HEK293 (cell line): ENCODE measurements around the gene TACR2.

Experiments used
- CTCF ChIA-PET: fragments of 350-600 bp; formaldehyde crosslinking; extraction: SDS; loops from one replicate; lab custom pipeline; 2021; ENCODE audit warnings: antibody characterized with exemption; lab: Yijun Ruan, JAX
- POLR2A ChIA-PET: fragments of 300-600 bp; formaldehyde crosslinking; extraction: SDS; loops from one replicate; lab custom pipeline; 2020; ENCODE audit warnings: antibody characterized with exemption, inconsistent platforms; lab: Yijun Ruan, JAX
- H3K27ac ChIP-seq: fragments of 200-500 bp; sonication (Bioruptor generic); 2 replicates; pipeline ENCODE4 v1.5.1; 2014; ENCODE audit warnings: low read depth, low read length, control low read depth, inconsistent platforms; ENCODE audit errors: extremely low read depth
- H3K36me3 ChIP-seq, 2 experiments: fragments of 200-500 bp in 1 of 2; sonication (Bioruptor generic) in 1 of 2; 1 replicate in 1 of 2; 2 replicates in 1 of 2; pipeline ENCODE4 v1.5.1; 2014 to 2017; ENCODE audit warnings: inconsistent platforms in 2 of 2, low read length in 2 of 2; ENCODE audit not compliant: control insufficient read depth in 2 of 2, insufficient read depth in 1 of 2
- H3K4me1 ChIP-seq: fragments of 200-500 bp; sonication (Bioruptor generic); 2 replicates; pipeline ENCODE4 v1.5.1; 2014; ENCODE audit warnings: mild to moderate bottlenecking, low read length, inconsistent platforms; ENCODE audit not compliant: control insufficient read depth, insufficient read depth
- H3K4me3 ChIP-seq: 2 replicates; pipeline ENCODE4 v1.5.1; 2011; ENCODE audit warnings: low read depth, mild to moderate bottlenecking, control low read depth, low read length, moderate library complexity
- H3K9me3 ChIP-seq: fragments of 200-500 bp; sonication (Bioruptor generic); 2 replicates; pipeline ENCODE4 v1.5.1; 2014; ENCODE audit warnings: low read depth, low read length, inconsistent platforms; ENCODE audit not compliant: control insufficient read depth, insufficient read depth
- KLF10 ChIP-seq: fragments of 450-650 bp; IDR thresholded peaks from 2 replicates; pipeline ENCODE4 v1.5.1; 2018; ENCODE audit warnings: missing biosample characterization, mild to moderate bottlenecking, missing genetic modification characterization
- KLF8 ChIP-seq: fragments of 450-650 bp; formaldehyde crosslinking; IDR thresholded peaks from 2 replicates; pipeline ENCODE4 v1.5.1; 2016; ENCODE audit warnings: missing biosample characterization, missing genetic modification characterization
- OSR2 ChIP-seq: fragments of 450-650 bp; formaldehyde crosslinking; IDR thresholded peaks from 2 replicates; pipeline ENCODE4 v1.5.1; 2016; ENCODE audit warnings: missing biosample characterization, missing genetic modification characterization
- PATZ1 ChIP-seq: fragments of 450-650 bp; formaldehyde crosslinking; IDR thresholded peaks from 2 replicates; pipeline ENCODE4 v1.5.1; 2016; ENCODE audit warnings: missing biosample characterization, missing genetic modification characterization
- PRDM1 ChIP-seq: fragments of 450-650 bp; formaldehyde crosslinking; IDR thresholded peaks from 2 replicates; pipeline ENCODE4; 2016; ENCODE audit warnings: missing biosample characterization, missing genetic modification characterization
- RBAK ChIP-seq: fragments of 450-650 bp; formaldehyde crosslinking; IDR thresholded peaks from 2 replicates; pipeline ENCODE4 v1.5.1; 2016; ENCODE audit warnings: missing biosample characterization, missing genetic modification characterization
- SP7 ChIP-seq: fragments of 450-650 bp; formaldehyde crosslinking; IDR thresholded peaks from 2 replicates; pipeline ENCODE4 v1.5.1; 2016; ENCODE audit warnings: missing biosample characterization, missing genetic modification characterization
- ZBTB20 ChIP-seq: fragments of 450-650 bp; formaldehyde crosslinking; IDR thresholded peaks from 2 replicates; pipeline ENCODE4 v1.5.1; 2016; ENCODE audit warnings: missing biosample characterization, missing genetic modification characterization
- ZFP69B ChIP-seq: fragments of 450-650 bp; formaldehyde crosslinking; IDR thresholded peaks from 2 replicates; pipeline ENCODE4 v1.5.1; 2016; ENCODE audit warnings: missing biosample characterization, missing genetic modification characterization
- ZNF24 ChIP-seq: fragments of 450-650 bp; formaldehyde crosslinking; IDR thresholded peaks from 2 replicates; pipeline ENCODE4 v1.5.1; 2016; ENCODE audit warnings: missing biosample characterization, missing genetic modification characterization
- ZNF266 ChIP-seq: fragments of 450-650 bp; formaldehyde crosslinking; IDR thresholded peaks from 2 replicates; pipeline ENCODE4 v1.5.1; 2016; ENCODE audit warnings: missing biosample characterization, missing genetic modification characterization, low read depth
- ZNF280C ChIP-seq: fragments of 450-650 bp; formaldehyde crosslinking; IDR thresholded peaks from 2 replicates; pipeline ENCODE4 v1.5.1; 2016; ENCODE audit warnings: missing biosample characterization, missing genetic modification characterization
- ZNF292 ChIP-seq: fragments of 450-650 bp; formaldehyde crosslinking; IDR thresholded peaks from 2 replicates; pipeline ENCODE4 v1.5.1; 2016; ENCODE audit warnings: low read depth, missing biosample characterization, missing genetic modification characterization, borderline replicate concordance
- ZNF354C ChIP-seq: fragments of 450-650 bp; formaldehyde crosslinking; IDR thresholded peaks from 2 replicates; pipeline ENCODE4 v1.5.1; 2016; ENCODE audit warnings: missing biosample characterization, missing genetic modification characterization, low read depth, borderline replicate concordance
- ZNF426 ChIP-seq: fragments of 450-650 bp; formaldehyde crosslinking; IDR thresholded peaks from 2 replicates; pipeline ENCODE4 v1.5.1; 2017; ENCODE audit warnings: missing biosample characterization, missing genetic modification characterization, mild to moderate bottlenecking, inconsistent platforms, moderate library complexity
- ZNF549 ChIP-seq: fragments of 450-650 bp; IDR thresholded peaks from 2 replicates; pipeline ENCODE4 v1.5.1; 2018; ENCODE audit warnings: missing biosample characterization, missing genetic modification characterization, mild to moderate bottlenecking, inconsistent platforms, moderate library complexity
- ZNF596 ChIP-seq: fragments of 450-650 bp; IDR thresholded peaks from 2 replicates; pipeline ENCODE4 v1.5.0; 2018; ENCODE audit warnings: missing biosample characterization, mild to moderate bottlenecking, missing genetic modification characterization, moderate library complexity
- ZNF837 ChIP-seq: fragments of 450-650 bp; formaldehyde crosslinking; IDR thresholded peaks from 2 replicates; pipeline ENCODE4 v1.5.1; 2016; ENCODE audit warnings: missing biosample characterization, missing genetic modification characterization
- ZNF843 ChIP-seq: fragments of 450-650 bp; formaldehyde crosslinking; IDR thresholded peaks from 2 replicates; pipeline ENCODE4 v1.5.1; 2016; ENCODE audit warnings: missing biosample characterization, missing genetic modification characterization
- ZSCAN16 ChIP-seq: fragments of 450-650 bp; formaldehyde crosslinking; IDR thresholded peaks from 2 replicates; pipeline ENCODE4 v1.5.1; 2016; ENCODE audit warnings: missing biosample characterization, missing genetic modification characterization
- ZSCAN4 ChIP-seq: fragments of 450-650 bp; formaldehyde crosslinking; IDR thresholded peaks from 2 replicates; pipeline ENCODE4 v1.5.1; 2017; ENCODE audit warnings: missing biosample characterization, missing genetic modification characterization

Gene TACR2

GRCh38 chr10:69438536-69439349 is 22.0 kb upstream of the TACR2 start:
- peak; percentile 77 for TF ChIP-seq ZSCAN16 (tag by site-specific recombination)
- no peak for TF ChIP-seq ZNF843 (tag by site-specific recombination)
- TF ChIP-seq ZSCAN4 (tag by site-specific recombination): no peak
- no peak for TF ChIP-seq ZNF280C (tag by site-specific recombination)
- POLR2A ChIA-PET: interaction anchor here (0.7 to 1.3 kb wide), 2 partner anchors 12 to 113 kb away, joined by 3 to 4 read pairs; no protein-coding TSS in a partner anchor
- H3K4me1 ChIP-seq: peaks cover 6% of the 10 kb centered on the region; the same call in 1 of the 2 replicates
- no peaks in the 10 kb centered on the region for H3K9me3 ChIP-seq
- H3K36me3 ChIP-seq: no peaks in the 10 kb centered on the region
- no peak overlapping the region for H3K4me3 ChIP-seq
- H3K27ac ChIP-seq: no peak overlapping the region
- CTCF ChIA-PET: interaction anchor here (0.6 to 0.8 kb wide), 4 partner anchors 8 to 521 kb away, joined by 3 to 4 read pairs (median 3); no protein-coding TSS in a partner anchor

GRCh38 chr10:69437321-69438259 is 20.9 kb upstream of the TACR2 start:
- ChIA-PET POLR2A (interaction anchor here (0.7 to 1.3 kb wide), 2 partner anchors 13 to 114 kb away, joined by 3 to 4 read pairs; no protein-coding TSS in a partner anchor), CTCF (interaction anchor here (0.6 to 0.7 kb wide), 2 partner anchors 8 to 161 kb away, joined by 3 read pairs; no protein-coding TSS in a partner anchor)
- no peak overlapping the region for H3K27ac ChIP-seq
- peaks cover 6% of the 10 kb centered on the region; the same call in 1 of the 2 replicates for H3K4me1 ChIP-seq
- H3K36me3 ChIP-seq: no peaks in the 10 kb centered on the region
- H3K9me3 ChIP-seq: no peaks in the 10 kb centered on the region
- TF ChIP-seq ZNF549 (no peak), PRDM1 (tag by site-specific recombination) (0 out of 2 replicates have a peak, but pooled peaks have one; percentile 34), SP7 (tag by site-specific recombination) (0 out of 2 replicates have a peak, but pooled peaks have one; percentile 13)
- H3K4me3 ChIP-seq: no peak overlapping the region

- H3K27ac ChIP-seq: no peak overlapping the region
- H3K4me1 ChIP-seq: peaks cover 6% of the 10 kb centered on the region; the same call in 1 of the 2 replicates
- no peak overlapping the region for H3K4me3 ChIP-seq
- ChIA-PET CTCF (interaction anchor here (1.5 kb wide), 1 partner anchor 13 kb away, joined by 3 read pairs; no protein-coding TSS in a partner anchor), POLR2A (interaction anchor here (0.5 kb wide), 1 partner anchor 972 kb away, joined by 3 read pairs; no protein-coding TSS in a partner anchor)
- H3K36me3 ChIP-seq: no peaks in the 10 kb centered on the region
- no peaks in the 10 kb centered on the region for H3K9me3 ChIP-seq
- TF ChIP-seq ZSCAN16 (tag by site-specific recombination) (no peak), ZBTB20 (tag by site-specific recombination) (no peak), ZNF24 (tag by site-specific recombination) (no peak), ZNF596 (tag by site-specific recombination) (no peak), ZFP69B (tag by site-specific recombination) (no peak), ZNF837 (no peak), OSR2 (tag by site-specific recombination) (no peak), KLF8 (tag by site-specific recombination) (no peak), RBAK (tag by site-specific recombination) (no peak), ZNF354C (tag by site-specific recombination) (no peak), ZNF266 (tag by site-specific recombination) (no peak), ZNF292 (tag by site-specific recombination) (no peak), PATZ1 (tag by site-specific recombination) (no peak), ZNF426 (tag by site-specific recombination) (no peak), KLF10 (tag by site-specific recombination) (no peak)
These were observed 19.3 kb upstream of the TACR2 start for GRCh38 chr10:69435966-69436520.
